Measurements from ENCODE around the gene MICU2. TPM values are rescaled to one million over a fixed set of nuclear protein-coding genes. Genes with fewer than 3 reads are reported as not detected.

Gene MICU2
- total and polyA plus RNA-seq, 10 of the 15 experiments (the other 5 are each of a cell fraction or from before 2014, with no cell fraction given), result 17.7 to 56.6 (median 43.8) TPM

DNA sequence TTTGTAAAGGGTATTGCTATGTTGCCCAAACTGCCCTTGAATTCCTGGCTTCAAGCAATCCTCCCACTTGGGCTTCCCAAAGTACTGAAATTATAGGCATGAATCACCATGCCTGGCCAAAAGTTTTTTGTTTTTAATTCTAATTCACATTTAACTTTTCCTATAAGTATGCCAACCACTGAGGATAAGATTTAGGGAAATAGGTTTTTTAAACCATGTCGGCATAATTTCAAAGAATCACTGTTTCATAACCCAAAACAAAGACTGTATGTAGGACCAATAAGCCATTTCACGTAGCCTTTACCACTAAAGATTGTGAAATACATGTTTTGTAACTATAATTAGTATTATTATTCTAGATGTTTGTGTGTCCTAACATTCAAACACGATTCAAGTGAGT lies 153.0 kb downstream of the MICU2 start:
- H2AFZ ChIP-seq (ENCODE audit: control insufficient read depth, low read depth, low read length), result no peak overlapping the region
- DNase-seq (ENCODE audit: low read depth, low spot score), result no peak
- TF ChIP-seq ESRRA (IDR thresholded peaks at IDR 0.05; ENCODE audit: low read length) (no peak), SP1 (IDR thresholded peaks at IDR 0.05; ENCODE audit: low read depth, low read length) (no peak), ZNF274 (IDR thresholded peaks at IDR 0.05; ENCODE audit: insufficient read depth, insufficient read length) (no peak), BHLHE40 (IDR thresholded peaks at IDR 0.05; ENCODE audit: borderline replicate concordance in 1 of 2, low read depth in 2 of 2, low read length in 1 of 2) (no peak), WRNIP1 (IDR thresholded peaks at IDR 0.05; ENCODE audit: borderline replicate concordance, low read depth, low read length) (no peak), ZZZ3 (IDR thresholded peaks at IDR 0.05; ENCODE audit: control insufficient read depth, insufficient read length, low read depth) (no peak), YY1 (IDR thresholded peaks at IDR 0.05; ENCODE audit: low read depth, low read length) (no peak), TBL1XR1 (IDR thresholded peaks at IDR 0.05; ENCODE audit: low read depth, low read length) (no peak), KLF5 (IDR thresholded peaks at IDR 0.05; ENCODE audit: partially characterized antibody) (no peak)
- TF ChIP-seq, protein P1, sequence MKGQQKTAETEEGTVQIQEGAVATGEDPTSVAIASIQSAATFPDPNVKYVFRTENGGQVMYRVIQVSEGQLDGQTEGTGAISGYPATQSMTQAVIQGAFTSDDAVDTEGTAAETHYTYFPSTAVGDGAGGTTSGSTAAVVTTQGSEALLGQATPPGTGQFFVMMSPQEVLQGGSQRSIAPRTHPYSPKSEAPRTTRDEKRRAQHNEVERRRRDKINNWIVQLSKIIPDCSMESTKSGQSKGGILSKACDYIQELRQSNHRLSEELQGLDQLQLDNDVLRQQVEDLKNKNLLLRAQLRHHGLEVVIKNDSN (IDR thresholded peaks at IDR 0.05; ENCODE audit: borderline replicate concordance, extremely low read length, insufficient read depth, low read depth, low read length), result no peak
- TF ChIP-seq, protein P2, sequence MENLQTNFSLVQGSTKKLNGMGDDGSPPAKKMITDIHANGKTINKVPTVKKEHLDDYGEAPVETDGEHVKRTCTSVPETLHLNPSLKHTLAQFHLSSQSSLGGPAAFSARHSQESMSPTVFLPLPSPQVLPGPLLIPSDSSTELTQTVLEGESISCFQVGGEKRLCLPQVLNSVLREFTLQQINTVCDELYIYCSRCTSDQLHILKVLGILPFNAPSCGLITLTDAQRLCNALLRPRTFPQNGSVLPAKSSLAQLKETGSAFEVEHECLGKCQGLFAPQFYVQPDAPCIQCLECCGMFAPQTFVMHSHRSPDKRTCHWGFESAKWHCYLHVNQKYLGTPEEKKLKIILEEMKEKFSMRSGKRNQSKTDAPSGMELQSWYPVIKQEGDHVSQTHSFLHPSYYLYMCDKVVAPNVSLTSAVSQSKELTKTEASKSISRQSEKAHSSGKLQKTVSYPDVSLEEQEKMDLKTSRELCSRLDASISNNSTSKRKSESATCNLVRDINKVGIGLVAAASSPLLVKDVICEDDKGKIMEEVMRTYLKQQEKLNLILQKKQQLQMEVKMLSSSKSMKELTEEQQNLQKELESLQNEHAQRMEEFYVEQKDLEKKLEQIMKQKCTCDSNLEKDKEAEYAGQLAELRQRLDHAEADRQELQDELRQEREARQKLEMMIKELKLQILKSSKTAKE (IDR thresholded peaks at IDR 0.05; ENCODE audit: low read depth, poor library complexity, severe bottlenecking), result no peak
- TF ChIP-seq, protein P3, sequence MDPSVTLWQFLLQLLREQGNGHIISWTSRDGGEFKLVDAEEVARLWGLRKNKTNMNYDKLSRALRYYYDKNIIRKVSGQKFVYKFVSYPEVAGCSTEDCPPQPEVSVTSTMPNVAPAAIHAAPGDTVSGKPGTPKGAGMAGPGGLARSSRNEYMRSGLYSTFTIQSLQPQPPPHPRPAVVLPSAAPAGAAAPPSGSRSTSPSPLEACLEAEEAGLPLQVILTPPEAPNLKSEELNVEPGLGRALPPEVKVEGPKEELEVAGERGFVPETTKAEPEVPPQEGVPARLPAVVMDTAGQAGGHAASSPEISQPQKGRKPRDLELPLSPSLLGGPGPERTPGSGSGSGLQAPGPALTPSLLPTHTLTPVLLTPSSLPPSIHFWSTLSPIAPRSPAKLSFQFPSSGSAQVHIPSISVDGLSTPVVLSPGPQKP (IDR thresholded peaks at IDR 0.05; ENCODE audit: low read depth, low read length), result no peak
- TF ChIP-seq, protein P4, sequence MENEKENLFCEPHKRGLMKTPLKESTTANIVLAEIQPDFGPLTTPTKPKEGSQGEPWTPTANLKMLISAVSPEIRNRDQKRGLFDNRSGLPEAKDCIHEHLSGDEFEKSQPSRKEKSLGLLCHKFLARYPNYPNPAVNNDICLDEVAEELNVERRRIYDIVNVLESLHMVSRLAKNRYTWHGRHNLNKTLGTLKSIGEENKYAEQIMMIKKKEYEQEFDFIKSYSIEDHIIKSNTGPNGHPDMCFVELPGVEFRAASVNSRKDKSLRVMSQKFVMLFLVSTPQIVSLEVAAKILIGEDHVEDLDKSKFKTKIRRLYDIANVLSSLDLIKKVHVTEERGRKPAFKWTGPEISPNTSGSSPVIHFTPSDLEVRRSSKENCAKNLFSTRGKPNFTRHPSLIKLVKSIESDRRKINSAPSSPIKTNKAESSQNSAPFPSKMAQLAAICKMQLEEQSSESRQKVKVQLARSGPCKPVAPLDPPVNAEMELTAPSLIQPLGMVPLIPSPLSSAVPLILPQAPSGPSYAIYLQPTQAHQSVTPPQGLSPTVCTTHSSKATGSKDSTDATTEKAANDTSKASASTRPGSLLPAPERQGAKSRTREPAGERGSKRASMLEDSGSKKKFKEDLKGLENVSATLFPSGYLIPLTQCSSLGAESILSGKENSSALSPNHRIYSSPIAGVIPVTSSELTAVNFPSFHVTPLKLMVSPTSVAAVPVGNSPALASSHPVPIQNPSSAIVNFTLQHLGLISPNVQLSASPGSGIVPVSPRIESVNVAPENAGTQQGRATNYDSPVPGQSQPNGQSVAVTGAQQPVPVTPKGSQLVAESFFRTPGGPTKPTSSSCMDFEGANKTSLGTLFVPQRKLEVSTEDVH (IDR thresholded peaks at IDR 0.05; ENCODE audit: low read depth, partially characterized antibody), result no peak
- FAIRE-seq, result no peak
- no peak overlapping the region for H3K27ac ChIP-seq (ENCODE audit: control insufficient read depth, insufficient read depth)
- ChIA-PET CTCF (no interaction called here), SMC1A (ENCODE audit: uncharacterized antibody, unreplicated experiment) (no interaction called here), RAD21 (ENCODE audit: unreplicated experiment) (no interaction called here), POLR2A (no interaction called here)
- H3K9me3 ChIP-seq (replicated peaks; ENCODE audit: control insufficient read depth, insufficient read depth, low read length), result peaks cover 6% of the 10 kb centered on the region; the same call in 2 of the 3 replicates
- H3K4me3 ChIP-seq, result no peak overlapping the region
- peaks cover 38% of the 10 kb centered on the region for H3K79me2 ChIP-seq (ENCODE audit: control insufficient read depth, insufficient read depth, low read length)
- no TSS peak for BruUV-seq (replicated peaks)
- H3K36me3 ChIP-seq (ENCODE audit: control insufficient read depth in 2 of 2, insufficient read depth in 2 of 2, low read length in 1 of 2), result no peaks in the 10 kb centered on the region
- H3K4me1 ChIP-seq (ENCODE audit: control insufficient read depth, insufficient read depth, low read length), result no peaks in the 10 kb centered on the region
- no peak overlapping the region for H3K4me2 ChIP-seq (ENCODE audit: control insufficient read depth, insufficient read depth)
- no peak overlapping the region for H3K9ac ChIP-seq (ENCODE audit: control insufficient read depth, insufficient read depth, low read length)
- H4K20me1 ChIP-seq (ENCODE audit: control insufficient read depth, insufficient read depth), result no peaks in the 10 kb centered on the region
- no peak for ATAC-seq
- 81% methylated on average over 3 of the region's 3 CpGs for WGBS (ENCODE audit: insufficient coverage, insufficient replicate concordance, low lambda C conversion rate, missing lambda C conversion rate)
- no peaks in the 10 kb centered on the region for H3K27me3 ChIP-seq (replicated peaks in 1 of 2; ENCODE audit: control insufficient read depth in 2 of 2, insufficient read depth in 2 of 2, low read length in 1 of 2)
- intact Hi-C loops (cut with micrococcal nuclease; ENCODE audit: unreplicated experiment), result no loop called here
- in situ Hi-C loops (cut with MboI), result no loop called here

All from GM12878 (cell line).